ENCODE results near the gene CNTN4. TPM values are rescaled to one million over a fixed set of nuclear protein-coding genes. Genes with fewer than 3 reads are reported as not detected.

Gene CNTN4
- total RNA-seq, 1 donor from 2014 or later = not detected

DNA sequence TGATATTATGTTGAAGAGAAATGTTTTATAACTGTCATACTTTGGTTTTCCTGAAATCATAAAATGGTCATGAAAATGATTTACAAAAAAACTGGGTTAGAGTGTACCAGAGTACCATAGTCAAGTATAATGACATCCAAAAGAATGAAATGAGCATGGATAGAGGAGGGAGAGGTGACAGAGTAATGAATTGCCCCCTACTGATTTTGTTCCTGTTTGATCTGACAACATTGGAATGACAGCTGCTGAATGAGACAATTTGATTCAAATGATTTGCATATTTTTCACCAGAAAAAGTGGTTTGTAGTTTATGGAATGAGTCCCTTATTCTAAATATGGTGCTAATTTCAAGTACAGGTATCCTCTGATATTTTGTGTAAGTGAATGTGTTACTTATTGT, 271.7 kb downstream of the CNTN4 start:
- Histone ChIP-seq H3K4me1 (ENCODE audit: insufficient read depth, low read length) (no peaks in the 10 kb centered on the region), H3K79me2 (ENCODE audit: insufficient read depth, low read length) (no peaks in the 10 kb centered on the region), H3K27ac (ENCODE audit: low read depth, low read length) (no peak overlapping the region), H3K4me2 (ENCODE audit: low read length) (no peak overlapping the region), H3K4me3 (ENCODE audit: insufficient read depth, low read depth, low read length) (no peak overlapping the region), H3K9ac (ENCODE audit: low read length) (no peak overlapping the region), H2AFZ (ENCODE audit: low read depth, low read length) (no peak overlapping the region), H3K36me3 (ENCODE audit: insufficient read depth, low read length) (no peaks in the 10 kb centered on the region), H3K27me3 (ENCODE audit: insufficient read depth, low read length) (no peaks in the 10 kb centered on the region), H3K9me3 (ENCODE audit: insufficient read depth, low read depth, low read length) (no peaks in the 10 kb centered on the region), H4K20me1 (ENCODE audit: insufficient read depth, low read length) (no peaks in the 10 kb centered on the region)
- Mint-ChIP-seq H3K27ac (ENCODE audit: unreplicated experiment) (no peak overlapping the region), H3K36me3 (ENCODE audit: low read depth, unreplicated experiment) (no peaks in the 10 kb centered on the region), H3K4me3 (ENCODE audit: unreplicated experiment) (no peak overlapping the region), H3K9me3 (ENCODE audit: unreplicated experiment) (peaks cover 4% of the 10 kb centered on the region), H3K4me1 (ENCODE audit: low read depth, unreplicated experiment) (no peaks in the 10 kb centered on the region), H3K27me3 (ENCODE audit: low read depth, unreplicated experiment) (no peaks in the 10 kb centered on the region)
- TF ChIP-seq EZH2 (IDR thresholded peaks at IDR 0.05; ENCODE audit: insufficient read depth, low read length) = no peak
- no peak for TF ChIP-seq CTCF (IDR thresholded peaks at IDR 0.05; ENCODE audit: insufficient read depth, low read depth, low read length)
- FAIRE-seq (no peak), DNase-seq (ENCODE audit: low read depth) (no peak)

DNA sequence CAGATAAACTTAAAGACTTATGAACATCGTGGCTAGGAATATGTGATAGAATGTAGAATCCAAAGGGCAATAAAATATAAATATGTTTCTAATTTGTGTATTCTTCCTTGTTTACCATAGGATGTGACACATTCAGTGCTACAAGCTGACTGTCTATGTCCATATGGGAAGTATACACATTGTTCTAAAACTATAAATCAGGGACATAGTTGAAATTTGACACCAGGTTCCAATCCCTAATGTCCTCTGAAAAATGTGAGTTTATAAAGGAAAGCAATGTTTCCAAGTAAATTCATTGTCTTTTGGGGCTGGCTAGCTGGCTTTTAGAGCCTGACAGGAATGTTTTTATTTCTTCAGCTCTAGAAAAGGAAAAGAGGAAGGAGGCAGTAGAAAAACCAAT, 273.6 kb downstream of the CNTN4 start:
- Histone ChIP-seq H3K4me1 (ENCODE audit: insufficient read depth, low read length) (no peaks in the 10 kb centered on the region), H3K4me2 (ENCODE audit: low read length) (no peak overlapping the region), H2AFZ (ENCODE audit: low read depth, low read length) (no peak overlapping the region), H3K79me2 (ENCODE audit: insufficient read depth, low read length) (no peaks in the 10 kb centered on the region), H3K27ac (ENCODE audit: low read depth, low read length) (no peak overlapping the region), H3K27me3 (ENCODE audit: insufficient read depth, low read length) (no peaks in the 10 kb centered on the region), H3K36me3 (ENCODE audit: insufficient read depth, low read length) (no peaks in the 10 kb centered on the region), H4K20me1 (ENCODE audit: insufficient read depth, low read length) (no peaks in the 10 kb centered on the region), H3K9ac (ENCODE audit: low read length) (no peak overlapping the region), H3K9me3 (ENCODE audit: insufficient read depth, low read depth, low read length) (no peaks in the 10 kb centered on the region), H3K4me3 (ENCODE audit: insufficient read depth, low read depth, low read length) (no peak overlapping the region)
- H3K4me3 Mint-ChIP-seq (ENCODE audit: unreplicated experiment) = no peak overlapping the region
- no peaks in the 10 kb centered on the region for H3K27me3 Mint-ChIP-seq (ENCODE audit: low read depth, unreplicated experiment)
- H3K4me1 Mint-ChIP-seq (ENCODE audit: low read depth, unreplicated experiment) = no peaks in the 10 kb centered on the region
- peaks cover 4% of the 10 kb centered on the region for H3K9me3 Mint-ChIP-seq (ENCODE audit: unreplicated experiment)
- FAIRE-seq = no peak
- no peak for DNase-seq (ENCODE audit: low read depth)
- H3K36me3 Mint-ChIP-seq (ENCODE audit: low read depth, unreplicated experiment) = no peaks in the 10 kb centered on the region
- TF ChIP-seq CTCF (IDR thresholded peaks at IDR 0.05; ENCODE audit: insufficient read depth, low read depth, low read length) (no peak), EZH2 (IDR thresholded peaks at IDR 0.05; ENCODE audit: insufficient read depth, low read length) (no peak)
- H3K27ac Mint-ChIP-seq (ENCODE audit: unreplicated experiment) = no peak overlapping the region

DNA sequence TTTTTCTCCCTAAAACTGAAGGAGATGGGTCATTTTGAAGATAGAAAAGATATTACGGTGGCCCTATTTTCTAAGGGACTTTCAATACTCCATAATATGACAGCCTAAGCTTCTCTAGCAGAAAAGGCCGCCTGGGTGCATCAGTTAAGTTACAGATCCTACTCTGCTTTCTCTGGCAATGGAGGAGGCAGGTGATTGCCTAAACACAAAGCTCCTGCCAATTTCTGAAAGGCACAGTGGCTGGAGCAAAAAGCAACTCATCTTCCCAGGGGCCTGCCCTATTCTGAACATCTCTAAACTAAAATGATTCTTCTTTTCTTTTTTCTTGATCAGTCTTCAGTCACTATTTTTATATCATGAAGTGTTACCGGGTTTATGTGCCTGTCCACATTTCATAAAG, 276.7 kb downstream of the CNTN4 start:
- no peak overlapping the region for H3K4me2 ChIP-seq (ENCODE audit: low read length)
- H3K36me3 ChIP-seq (ENCODE audit: insufficient read depth, low read length) = no peaks in the 10 kb centered on the region
- no peak overlapping the region for H3K4me3 ChIP-seq (ENCODE audit: insufficient read depth, low read depth, low read length)
- no peak for FAIRE-seq
- no peak overlapping the region for H3K9ac ChIP-seq (ENCODE audit: low read length)
- no peak overlapping the region for H2AFZ ChIP-seq (ENCODE audit: low read depth, low read length)
- no peak overlapping the region for H3K27ac ChIP-seq (ENCODE audit: low read depth, low read length)
- TF ChIP-seq EZH2 (IDR thresholded peaks at IDR 0.05; ENCODE audit: insufficient read depth, low read length) (no peak), CTCF (IDR thresholded peaks at IDR 0.05; ENCODE audit: insufficient read depth, low read depth, low read length) (no peak)
- no peak for DNase-seq (ENCODE audit: low read depth)
- H3K27me3 ChIP-seq (ENCODE audit: insufficient read depth, low read length) = no peaks in the 10 kb centered on the region
- no peaks in the 10 kb centered on the region for H3K27me3 Mint-ChIP-seq (ENCODE audit: low read depth, unreplicated experiment)
- H3K4me1 ChIP-seq (ENCODE audit: insufficient read depth, low read length) = no peaks in the 10 kb centered on the region
- H3K36me3 Mint-ChIP-seq (ENCODE audit: low read depth, unreplicated experiment) = no peaks in the 10 kb centered on the region
- no peak overlapping the region for H3K27ac Mint-ChIP-seq (ENCODE audit: unreplicated experiment)
- H3K4me3 Mint-ChIP-seq (ENCODE audit: unreplicated experiment) = no peak overlapping the region
- H3K9me3 ChIP-seq (ENCODE audit: insufficient read depth, low read depth, low read length) = no peaks in the 10 kb centered on the region
- no peaks in the 10 kb centered on the region for H3K4me1 Mint-ChIP-seq (ENCODE audit: low read depth, unreplicated experiment)
- no peaks in the 10 kb centered on the region for H4K20me1 ChIP-seq (ENCODE audit: insufficient read depth, low read length)
- H3K9me3 Mint-ChIP-seq (ENCODE audit: unreplicated experiment) = no peaks in the 10 kb centered on the region
- no peaks in the 10 kb centered on the region for H3K79me2 ChIP-seq (ENCODE audit: insufficient read depth, low read length)
